ENCODE measurements around the gene AQP7.
"Not testable (repeated sequence)": the region's sequence is repeated elsewhere in the genome, so short reads cannot be mapped to it uniquely, and the experiment has no call there.

DNA sequence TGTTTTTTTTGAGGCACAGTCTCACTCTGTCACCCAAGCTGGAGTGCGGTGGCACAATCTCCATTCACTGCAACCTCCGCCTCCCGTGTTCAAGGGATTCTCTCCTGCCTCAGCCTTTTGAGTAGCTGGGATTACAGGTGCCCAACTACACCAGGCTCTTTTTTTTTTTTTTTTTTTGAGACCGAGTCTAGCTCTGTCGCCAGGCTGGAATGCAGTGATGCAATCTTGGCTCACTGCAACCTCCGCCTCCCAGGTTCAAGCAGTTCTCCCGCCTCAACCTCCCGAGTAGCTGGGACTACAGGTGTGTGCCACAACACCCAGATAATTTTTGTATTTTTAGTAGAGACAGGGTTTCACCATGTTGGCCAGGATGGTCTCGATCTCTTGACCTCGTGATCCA lies 20.0 kb downstream of the AQP7 start:
- TF ChIP-seq, protein P1, sequence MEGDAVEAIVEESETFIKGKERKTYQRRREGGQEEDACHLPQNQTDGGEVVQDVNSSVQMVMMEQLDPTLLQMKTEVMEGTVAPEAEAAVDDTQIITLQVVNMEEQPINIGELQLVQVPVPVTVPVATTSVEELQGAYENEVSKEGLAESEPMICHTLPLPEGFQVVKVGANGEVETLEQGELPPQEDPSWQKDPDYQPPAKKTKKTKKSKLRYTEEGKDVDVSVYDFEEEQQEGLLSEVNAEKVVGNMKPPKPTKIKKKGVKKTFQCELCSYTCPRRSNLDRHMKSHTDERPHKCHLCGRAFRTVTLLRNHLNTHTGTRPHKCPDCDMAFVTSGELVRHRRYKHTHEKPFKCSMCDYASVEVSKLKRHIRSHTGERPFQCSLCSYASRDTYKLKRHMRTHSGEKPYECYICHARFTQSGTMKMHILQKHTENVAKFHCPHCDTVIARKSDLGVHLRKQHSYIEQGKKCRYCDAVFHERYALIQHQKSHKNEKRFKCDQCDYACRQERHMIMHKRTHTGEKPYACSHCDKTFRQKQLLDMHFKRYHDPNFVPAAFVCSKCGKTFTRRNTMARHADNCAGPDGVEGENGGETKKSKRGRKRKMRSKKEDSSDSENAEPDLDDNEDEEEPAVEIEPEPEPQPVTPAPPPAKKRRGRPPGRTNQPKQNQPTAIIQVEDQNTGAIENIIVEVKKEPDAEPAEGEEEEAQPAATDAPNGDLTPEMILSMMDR (IDR thresholded peaks at IDR 0.05; ENCODE audit: low read depth, low read length) = not testable (repeated sequence)
- TF ChIP-seq EZH2phosphoT487 (IDR thresholded peaks at IDR 0.05; ENCODE audit: low read depth) = not testable (repeated sequence)
